Uterus (tissue), 2 donors: ENCODE data around the gene LYPD3.

Experiments
- CTCF ChIP-seq, 4 experiments: fragments of 200-600 bp in 2 of 4; fragments of 450-650 bp in 2 of 4; sonication (generic) in 2 of 4; IDR thresholded peaks; one replicate each; pipeline ENCODE4 v1.5.1; 2016 to 2019; ENCODE audit warnings: antibody characterized with exemption in 4 of 4, mild to moderate bottlenecking in 2 of 4, moderate library complexity in 1 of 4
- POLR2A ChIP-seq, 2 donors: fragments of 450-650 bp; IDR thresholded peaks; one replicate each; pipeline ENCODE4 v1.6.1; 2016; ENCODE audit warnings: antibody characterized with exemption in 2 of 2, mild to moderate bottlenecking in 1 of 2, moderate library complexity in 1 of 2

- no peak for TF ChIP-seq CTCF (IDR thresholded peaks at IDR 0.05)
- TF ChIP-seq POLR2A (IDR thresholded peaks at IDR 0.05): no peak
Observed at GRCh38 chr19:43429395-43429794, 36.0 kb downstream of the LYPD3 start.
